ENCODE data around the gene C2orf81.
"Not testable (repeated sequence)": the region's sequence is repeated elsewhere in the genome, so short reads cannot be mapped to it uniquely, and the experiment has no call there.

C2orf81 gene

DNA sequence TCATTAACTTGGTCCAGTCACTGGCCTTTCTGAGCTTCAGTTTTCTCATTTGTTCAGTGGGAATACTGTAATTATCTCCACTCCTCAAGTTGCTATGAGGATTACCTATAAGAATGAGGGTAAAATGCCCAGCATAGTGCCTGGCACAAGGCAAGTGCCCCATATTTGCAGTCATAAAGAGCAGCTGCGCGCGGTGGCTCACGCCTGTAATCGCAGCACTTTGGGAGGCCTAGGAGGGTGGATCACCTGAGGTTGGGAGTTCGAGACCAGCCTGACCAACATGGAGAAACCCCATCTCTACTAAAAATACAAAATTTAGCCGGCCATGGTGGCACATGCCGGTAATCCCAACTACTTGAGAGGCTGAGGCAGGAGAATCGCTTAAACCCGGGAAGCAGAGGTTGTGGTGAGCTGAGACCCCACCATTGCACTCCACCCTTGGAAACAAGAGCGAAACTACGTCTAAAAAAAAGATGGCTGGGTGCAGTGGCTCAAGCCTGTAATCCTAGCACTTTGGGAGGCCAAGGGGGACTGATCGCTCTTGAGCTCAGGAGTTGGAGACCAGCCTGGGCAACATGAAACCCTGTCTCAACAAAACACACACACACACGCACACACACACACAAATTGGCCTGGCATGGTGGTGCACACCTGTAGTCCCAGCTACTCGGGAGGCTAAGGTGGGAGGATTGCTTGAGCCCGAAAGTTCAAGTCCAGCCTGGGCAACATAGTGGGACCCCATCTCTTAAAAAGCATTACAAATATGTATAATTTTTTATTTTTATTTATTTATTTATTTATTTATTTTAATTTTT is 21.3 kb upstream of the C2orf81 start:
- DNase-seq, result not testable (repeated sequence)

DNA sequence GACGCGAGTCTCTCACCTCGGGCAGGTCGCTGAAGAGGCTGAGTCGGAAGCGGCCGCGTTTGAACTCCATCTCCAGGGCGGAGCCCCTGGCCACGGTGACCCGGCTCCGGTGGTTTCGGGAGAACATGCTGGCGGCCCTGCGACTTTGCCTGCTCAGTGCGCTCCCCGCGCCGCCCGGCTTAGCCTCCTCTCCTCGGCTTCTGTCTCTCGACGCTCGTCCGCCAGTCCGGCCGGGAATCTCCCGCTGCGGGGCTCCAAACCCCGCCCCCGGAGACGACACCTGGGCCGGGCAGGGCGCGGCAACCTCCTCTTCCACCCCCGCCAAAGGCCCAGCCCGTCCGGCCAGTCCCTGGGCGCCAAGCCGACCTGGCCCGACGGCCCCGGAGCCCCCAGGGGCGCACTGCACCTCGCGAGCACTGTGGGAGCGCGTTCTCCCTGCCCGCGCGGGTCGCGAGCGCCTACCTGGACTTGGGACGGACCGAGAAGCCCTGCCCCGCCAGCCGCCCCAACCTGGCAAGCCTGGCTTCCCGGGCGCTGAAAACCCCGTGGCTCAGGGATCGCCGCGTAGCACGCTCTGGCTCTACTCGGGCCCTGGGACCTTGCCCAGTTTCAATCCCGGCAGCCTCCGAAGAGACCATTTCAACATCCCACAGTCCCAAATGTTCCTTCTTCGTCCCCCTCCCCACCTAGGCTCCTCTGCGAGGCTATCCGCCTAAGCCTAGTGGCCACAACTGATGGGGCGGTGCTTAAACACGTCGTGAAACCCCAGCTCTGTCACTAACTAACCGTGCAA is 20.5 kb upstream of the C2orf81 start, which contains the start of gene RTKN:
TSS of gene RTKN (minus strand) at position 248 of the 793 bp plus-strand sequence. CDS start at position 127, 121 bp downstream.
- no peak for DNase-seq

DNA sequence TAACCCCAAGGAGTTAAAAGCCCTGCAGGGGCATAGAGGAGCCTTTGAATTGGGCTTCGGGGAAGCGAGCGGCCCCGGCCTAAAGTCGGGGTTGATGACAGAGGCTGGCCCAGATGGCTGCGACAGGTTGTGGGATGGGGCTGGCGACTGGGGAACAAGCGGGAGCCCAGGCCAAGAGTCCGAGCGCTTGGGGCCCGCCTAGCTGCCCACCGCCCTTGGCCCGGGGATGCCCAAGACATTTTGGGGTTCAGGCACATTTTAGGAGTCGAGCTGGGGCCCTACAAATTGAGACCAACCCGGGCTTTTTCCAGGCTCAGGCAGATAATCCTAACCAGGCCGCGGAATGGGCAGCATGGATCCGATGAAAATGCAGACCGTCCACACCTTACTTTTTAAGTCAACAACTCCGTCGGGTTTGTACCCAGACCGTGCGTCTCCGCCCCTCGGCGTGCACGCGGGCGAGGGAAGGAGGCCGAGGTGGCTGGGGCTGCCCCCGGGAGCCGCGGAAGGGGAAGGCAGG is 19.8 kb upstream of the C2orf81 start:
- no peak for DNase-seq

DNA sequence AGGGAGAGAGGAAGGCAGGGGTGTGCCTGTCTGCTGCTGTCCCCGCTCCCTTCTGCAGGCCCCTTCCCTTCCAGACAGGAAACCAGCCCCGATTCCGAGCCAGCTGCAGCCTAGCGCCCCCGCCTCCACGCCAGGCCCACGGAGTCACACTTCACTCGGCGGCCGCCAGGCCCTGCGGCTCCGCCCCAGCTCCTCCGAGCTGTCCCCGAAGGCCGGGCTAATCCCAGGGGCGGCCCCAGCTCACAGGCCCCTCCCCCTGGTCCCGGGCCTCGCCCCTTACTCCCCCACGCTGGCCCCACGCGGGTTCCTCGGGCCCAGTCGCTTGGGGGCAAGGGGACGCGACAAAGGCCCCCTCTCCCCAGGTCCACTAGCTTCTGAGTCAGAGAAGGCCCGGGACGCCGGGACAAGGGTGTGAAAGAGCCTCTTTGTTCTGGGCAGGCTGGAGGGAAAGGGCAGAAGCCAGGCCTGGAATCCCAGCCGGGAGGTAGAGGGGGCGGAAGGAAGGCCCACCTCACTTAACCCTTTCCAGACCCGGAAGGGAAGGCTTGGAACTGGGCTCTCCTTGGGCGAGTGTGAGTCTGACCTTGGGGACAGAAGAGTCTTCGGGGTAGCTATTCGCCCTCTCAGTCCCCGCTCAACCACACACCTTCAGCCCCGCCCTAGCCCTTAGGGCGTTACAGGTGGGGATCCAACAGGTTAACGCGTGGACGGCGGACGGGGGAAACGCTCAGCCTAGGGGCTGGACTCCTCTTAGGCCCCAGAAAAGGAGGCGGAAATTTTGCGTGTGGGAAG is 19.2 kb upstream of the C2orf81 start:
- DNase-seq, result peak; percentile 35

DNA sequence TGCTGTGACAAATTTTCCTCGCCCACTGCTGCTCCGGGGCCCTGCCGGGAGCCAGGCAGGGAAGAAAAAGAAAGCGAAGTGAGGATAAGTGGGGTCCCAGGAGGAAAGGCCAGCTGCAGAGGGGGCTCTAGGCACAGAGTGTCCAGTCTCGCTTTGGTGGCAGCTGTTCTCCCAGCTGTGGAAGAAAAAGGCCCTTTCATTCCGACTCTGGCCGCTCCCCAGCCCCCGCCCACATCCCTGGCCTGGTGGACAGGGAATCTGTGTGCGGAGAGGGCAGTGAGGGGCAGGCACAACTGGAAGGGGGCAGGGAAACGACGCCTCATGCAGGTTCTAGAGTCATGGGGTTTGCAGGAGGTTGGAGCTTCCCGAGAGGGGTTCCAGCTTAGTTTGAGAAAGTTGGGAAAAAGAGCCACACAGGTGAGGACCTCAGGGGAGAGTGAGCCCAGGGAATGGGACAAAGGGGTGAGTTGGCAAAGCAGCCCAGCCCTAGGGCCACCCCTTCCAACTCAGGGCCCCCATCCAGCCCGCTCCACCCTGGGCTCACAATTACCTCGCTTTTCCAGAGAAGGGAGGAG is 18.5 kb upstream of the C2orf81 start:
- DNase-seq, result no peak

DNA sequence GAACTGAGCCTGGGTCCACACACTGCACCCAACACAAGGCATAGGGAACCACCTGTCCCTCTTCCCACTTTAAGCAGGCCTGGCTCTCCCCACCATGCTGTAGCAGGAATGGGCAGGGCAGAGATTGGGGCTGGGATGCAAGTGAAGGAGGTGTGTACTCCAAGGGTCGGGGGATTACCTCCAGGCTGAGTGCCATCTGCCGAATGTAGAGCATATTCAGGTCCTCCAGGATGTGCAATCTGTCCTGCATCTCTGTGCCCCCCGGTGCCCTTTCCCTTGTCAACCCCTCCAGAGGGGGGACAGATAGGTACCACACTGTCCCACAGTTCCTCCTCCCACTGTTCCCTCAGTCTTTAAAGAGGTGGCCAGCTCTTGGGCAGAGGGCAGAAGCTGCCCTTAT is 18.0 kb upstream of the C2orf81 start:
- no peak for DNase-seq

DNA sequence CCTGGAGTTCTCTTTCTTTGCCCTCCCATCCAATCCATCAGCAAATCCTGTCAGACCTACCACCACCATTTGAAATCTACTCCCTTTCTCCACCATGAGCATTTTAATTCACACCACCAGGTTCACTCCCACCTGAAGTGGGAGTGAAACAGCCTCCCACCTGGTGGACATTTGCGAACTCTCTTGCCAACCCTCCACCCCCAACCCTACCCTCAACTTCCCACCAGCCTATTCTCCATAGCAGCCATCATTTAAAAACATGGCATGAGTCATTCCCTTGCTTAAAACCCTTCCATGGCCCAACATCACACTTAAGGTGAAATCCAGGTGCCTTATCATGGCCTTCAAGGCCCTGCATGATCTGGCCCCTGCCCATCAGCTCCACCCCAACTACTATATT is 16.8 kb upstream of the C2orf81 start:
- DNase-seq, result no peak

DNA sequence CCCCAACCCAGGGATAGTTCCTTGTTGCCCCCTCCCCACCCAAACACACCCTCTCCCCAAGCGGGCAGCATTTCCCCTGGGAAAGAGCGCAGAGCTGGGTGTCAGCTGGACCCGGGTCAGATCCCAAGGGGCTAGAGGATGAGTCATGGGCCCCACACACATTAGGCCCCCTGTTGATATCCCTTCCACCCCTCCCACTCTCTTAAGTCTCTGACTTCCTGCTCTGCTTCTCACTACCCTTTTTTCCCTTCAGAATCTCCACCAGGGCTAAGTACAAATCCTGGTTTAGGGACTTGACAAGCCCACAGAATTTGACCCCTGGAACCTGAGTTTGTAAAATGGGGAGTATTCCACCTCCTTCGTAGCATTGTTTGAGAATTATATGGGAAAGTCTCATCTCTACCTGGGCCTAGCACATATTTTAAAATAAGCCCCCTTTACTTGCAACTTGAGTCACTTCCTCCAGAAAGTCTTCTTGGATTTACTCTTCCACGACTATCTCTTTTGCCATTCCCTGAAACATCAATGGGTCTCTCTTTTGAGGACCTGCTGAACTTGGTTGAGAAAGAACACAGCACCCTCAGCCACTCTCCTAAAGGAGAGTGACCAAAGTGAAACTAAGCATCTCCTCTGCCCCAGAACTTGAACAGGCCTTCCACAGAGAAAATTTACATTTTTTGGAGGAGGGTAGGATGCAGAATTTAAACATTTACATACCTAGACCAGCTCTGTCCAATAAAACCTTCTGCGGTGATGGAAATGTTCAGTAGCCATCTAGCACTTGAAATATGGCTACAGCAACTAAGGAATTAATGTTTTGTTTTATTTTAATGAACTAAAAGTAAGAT is 15.7 kb upstream of the C2orf81 start:
- DNase-seq, result no peak

DNA sequence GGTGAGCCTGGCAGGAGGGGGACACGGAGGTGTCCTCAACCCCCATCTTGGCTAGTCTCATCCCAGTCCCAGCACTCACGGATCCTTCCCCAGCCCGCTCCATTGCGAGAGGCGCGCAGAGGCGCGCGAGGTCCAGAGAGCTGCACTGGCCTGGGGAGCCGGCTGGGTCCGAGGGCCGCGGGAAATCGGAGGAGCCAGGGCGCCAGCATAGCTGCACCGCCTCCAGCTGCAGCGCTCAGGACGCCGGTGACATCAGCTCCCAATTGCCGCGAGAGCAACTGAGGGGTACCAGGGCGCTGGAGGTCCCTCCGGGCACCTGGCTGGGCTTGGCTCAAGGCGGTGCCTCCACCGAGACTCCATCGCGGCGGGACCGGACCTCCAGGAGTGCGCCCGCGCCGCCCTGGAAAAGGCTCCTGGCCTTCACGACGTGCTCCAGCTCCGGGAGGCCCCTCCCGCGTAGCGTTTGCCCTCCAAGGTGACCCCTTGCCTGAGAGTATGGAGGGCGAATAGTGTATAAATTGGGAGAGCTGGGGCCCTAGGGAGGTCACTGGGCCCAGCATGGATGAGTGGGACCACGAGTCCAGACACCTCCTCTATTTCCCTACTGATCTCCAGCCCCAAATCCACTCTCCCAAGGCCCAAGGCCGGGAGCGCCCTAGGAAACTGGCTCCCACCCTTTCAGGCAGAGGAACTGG is 14.8 kb upstream of the C2orf81 start:
- no peak for DNase-seq

DNA sequence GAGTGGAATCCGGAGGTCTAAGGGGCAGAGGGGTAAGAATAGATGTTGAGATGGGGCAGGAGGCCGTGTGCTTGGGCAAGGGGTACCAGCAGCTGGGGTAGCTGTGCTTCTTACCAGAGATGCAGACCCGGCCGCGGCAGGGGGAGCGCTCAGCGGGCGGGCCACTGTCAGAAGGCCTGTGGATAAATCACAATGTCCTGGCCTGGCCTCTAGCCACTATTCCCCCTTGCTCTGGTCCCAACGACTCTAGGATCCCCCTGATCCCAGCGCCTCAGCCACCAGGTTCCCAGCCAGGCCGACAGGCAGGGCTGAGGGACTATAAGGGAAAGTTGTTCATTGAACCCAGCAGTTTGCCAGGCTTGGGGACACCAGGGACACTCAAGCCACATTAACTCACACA is 9.1 kb upstream of the C2orf81 start:
- no peak for DNase-seq

DNA sequence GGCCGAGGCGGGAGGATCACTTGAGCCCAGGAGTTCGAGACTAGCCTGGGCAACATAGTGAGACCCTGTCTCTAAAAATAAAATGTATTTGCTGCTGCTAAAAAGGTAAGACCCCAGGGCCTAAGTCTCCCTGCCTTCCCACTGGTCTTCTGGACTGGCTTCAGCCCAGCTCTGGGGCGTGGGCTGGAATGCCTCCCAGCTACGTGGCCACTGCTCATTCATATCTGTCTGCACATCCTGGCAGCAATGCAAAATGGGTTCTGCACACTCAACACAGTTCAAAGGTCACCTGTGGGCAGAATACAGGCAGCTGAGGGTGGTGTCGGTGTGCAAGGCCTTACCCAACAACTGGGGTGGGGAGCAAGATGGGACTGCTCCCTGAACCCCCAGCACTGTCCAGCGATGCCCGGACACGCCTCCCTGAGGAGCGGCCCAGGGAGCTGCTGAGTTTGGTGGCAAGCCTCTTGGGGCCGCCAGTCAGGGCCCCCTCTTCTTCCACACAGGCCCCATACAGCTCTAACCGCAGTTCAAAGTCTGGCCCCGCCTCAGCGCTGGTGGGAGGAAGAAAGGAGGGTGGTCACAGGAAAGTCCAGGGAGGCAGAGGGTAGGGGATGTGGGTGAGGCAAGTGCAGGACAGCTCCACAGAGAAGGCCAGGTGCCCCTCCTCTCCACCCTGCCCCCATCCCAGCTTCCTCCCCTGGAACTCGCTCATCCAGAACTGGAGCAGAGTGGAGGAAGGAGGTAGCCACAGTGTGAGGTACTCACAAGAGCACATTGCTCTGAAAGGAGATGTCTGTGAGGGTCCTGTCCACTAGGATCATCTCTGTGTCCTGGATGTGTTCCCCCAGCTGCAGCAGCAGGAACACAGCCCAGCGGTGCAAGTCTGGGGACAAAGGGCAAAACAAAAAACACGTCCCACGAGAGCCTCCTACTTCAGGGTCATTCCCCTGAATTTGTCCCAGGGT is 8.3 kb upstream of the C2orf81 start:
- no peak for DNase-seq

DNA sequence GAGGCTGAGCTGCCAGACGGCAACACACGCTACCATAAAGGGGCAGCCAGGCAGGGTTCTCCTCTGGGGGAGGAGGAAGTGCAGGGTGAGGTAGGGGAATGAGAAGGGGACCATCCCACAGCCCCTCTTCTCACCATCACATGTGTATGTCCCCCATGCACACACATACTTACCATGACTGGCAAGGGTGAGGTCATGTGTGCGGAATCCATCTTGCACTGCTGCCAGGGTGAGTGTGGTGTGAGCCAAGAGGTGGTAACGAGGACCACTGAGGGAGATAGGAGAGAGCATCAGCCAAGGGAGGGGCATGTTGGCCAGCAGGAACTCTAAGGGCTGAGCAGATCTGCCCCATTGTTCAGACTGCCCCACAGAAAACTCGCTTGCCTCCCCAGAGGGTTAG is 7.3 kb upstream of the C2orf81 start:
- DNase-seq, result no peak

DNA sequence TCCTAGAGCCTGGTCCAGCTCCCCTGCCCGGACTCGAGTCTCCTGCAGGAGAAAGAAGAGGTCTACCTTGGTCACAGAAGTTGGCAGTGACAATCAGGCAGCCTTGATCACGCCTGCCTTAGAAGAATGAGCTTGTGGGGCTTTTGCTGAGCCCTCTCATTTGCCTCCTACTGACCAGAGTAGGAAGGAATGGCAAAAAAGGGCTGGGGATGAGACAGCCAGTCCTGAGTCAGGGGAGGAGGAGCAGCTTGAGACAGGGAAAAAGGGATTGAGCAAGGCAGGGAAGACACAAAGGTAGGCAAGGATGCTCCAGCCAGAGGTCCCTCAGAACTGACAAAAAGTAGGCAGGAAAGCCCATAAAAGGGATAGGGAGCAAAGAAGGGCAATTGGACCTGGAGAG is 6.1 kb upstream of the C2orf81 start:
- no peak for DNase-seq

DNA sequence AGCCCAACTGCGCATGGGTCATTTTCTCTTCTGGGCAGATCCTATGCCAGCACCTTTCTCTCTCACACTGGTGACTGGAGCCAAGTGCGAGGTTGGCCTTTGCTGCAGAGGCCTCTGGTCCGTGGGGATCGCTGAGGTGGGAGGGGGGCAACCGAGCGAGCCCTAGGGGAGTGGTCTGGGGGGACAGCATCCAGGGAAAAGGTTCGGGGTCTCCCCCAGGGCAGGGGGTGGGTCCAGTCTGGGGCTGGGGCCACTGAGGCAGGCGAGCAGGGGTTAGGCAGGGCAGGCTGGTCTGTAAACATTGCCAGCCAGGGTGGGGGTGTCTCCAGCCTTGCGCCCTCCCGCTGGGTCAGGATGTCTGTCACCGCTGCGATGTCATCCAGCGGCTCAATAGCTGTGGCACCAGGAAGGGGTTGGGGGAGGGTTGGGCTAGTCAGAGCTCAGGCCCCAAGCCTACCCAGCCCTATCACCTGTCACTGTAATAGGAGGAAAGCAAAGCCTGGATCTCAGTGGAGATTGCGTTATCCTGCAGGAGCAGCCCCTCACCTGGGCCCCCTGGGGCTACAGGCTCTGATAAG is 4.9 kb upstream of the C2orf81 start:
- no peak for DNase-seq

DNA sequence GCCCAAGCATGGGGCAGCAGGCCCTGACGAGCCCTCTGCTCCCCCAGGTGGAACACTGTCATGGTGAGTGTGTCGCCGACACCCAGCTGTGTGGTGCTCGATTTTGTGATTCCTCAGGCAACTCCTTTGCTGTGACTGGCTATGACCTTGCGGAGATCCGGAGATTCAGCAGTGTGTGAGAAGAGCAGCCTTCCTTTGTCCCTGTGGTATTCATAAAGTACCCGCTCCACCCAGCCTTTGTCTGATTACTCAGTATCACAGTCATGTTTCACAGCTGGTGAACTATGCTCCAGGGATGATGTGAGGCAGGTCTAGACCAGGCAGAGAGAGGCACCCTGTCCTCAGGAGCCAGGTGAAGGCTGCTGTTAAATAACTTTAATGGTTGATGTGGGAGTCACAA is 4.1 kb upstream of the C2orf81 start:
- no peak for DNase-seq

DNA sequence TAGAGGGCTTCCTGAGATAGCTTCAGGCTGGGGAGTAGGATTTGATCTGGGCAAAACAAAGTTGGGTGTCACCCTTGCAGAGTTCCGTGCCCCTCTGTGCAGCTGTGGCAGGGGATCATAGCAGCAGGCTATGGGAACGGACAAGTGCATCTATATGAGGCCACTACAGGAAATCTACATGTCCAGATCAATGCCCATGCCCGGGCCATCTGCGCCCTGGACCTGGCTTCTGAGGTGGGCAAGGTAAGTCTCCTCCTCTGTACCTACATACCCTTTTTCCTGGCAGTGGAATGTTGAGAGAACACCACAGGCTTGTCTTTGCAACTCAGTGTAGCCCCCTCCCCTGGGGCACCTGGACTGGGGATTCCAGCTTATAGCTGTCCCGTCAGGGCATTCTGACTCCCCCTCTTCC is 3.6 kb upstream of the C2orf81 start:
- no peak for DNase-seq

DNA sequence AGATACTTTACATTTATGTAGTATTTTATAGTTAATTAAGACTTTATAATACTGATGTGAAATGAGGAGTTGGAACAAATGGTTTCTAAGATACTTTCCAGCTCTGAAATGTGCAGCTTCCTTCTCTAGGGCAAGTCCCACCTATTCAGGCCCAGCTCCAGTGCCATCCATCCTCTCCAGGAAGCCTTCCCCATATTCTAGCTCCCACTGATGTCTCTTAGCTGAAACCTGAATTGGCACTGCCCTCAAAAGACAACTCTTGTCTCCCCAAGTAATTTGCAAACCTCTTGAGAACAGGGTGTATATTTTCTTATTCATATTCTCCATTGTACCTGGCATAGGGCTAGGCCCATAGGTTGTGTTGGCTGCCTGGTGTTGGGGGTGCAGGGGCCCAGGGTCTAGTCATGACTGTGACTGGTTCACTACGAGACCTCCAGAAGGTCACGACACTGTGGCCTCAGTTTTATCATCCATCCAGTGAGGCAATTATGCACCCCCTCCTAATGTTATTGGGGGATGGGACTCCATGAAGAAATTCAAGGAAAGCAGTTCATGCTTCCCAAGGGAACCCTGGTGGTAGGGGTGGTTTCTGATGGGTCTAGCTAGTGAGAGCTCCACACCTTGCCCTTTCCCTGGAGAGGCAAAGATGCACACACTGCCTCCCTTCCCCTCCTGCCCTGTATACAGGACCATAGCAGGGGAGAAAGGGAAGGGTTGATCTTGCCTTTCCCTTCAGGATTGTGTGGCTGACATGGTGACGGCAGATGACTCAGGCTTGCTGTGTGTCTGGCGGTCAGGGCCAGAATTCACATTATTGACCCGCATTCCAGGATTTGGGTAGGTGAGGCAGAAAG is 2.9 kb upstream of the C2orf81 start:
- DNase-seq, result no peak
